Activated CD4-positive, alpha-beta T cell treated with anti-CD3 and anti-CD28 coated beads, Interleukin-2, Interleukin-6, amounts not matched to agents 100 ng/mL and 50 ng/mL, durations not matched to agents 16 hours and 8 hours (primary cell): ENCODE measurements around the gene ENTPD6.

Experiments
- DNase-seq: peaks from one replicate; pipeline ENCODE4 v3.0.0-alpha.2; 2020

The ENTPD6 gene

GRCh38 chr20:25245461-25245860 lies 49.9 kb downstream of the ENTPD6 start:
- DNase-seq, result no peak

DNA sequence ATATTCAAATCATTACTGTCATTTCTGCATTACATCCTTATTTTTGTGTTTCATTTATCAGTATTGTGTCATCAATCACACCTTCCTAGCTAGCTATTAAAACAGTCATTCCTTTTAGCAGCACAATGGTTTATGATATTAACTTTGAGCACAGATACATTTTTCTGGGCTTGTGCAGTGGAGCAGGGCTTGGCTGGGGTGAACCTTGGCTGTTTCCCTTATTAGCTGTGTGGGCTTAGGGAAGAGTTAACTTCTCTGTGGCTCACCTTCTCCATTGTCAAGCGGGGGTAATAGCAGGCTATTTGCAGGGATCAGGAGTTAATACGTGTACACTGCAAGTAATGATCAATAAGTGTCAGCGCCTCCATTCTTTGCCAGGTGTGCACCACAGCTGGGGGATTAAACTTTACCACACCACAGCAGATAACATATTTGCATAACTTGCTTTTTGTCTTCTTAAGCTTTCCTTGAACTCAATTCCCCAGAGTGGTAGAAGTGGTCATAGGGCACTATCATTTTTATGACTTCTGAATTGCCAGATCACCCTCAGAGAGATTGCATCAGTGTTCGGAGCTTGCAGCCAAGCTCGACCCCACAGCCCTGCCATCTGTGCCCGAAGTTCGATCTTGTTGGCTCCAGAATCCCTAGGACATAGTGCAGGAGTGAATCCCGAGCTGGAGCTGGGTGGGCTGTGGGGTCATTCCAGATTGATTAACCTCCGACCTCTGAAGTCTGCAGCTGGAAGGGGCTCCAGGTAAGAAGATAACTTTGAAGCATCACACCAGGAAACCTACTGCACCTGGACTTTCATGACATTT lies 50.9 kb downstream of the ENTPD6 start:
- no peak for DNase-seq

- DNase-seq, result peak; percentile 10
Observed at GRCh38 chr20:25247000-25247517, 51.5 kb downstream of the ENTPD6 start.

- no peak for DNase-seq
Observed at GRCh38 chr20:25247518-25247955, 52.0 kb downstream of the ENTPD6 start.

- DNase-seq, result peak; percentile 85
Observed at GRCh38 chr20:25247956-25248785, 52.7 kb downstream of the ENTPD6 start, which contains the start of gene PYGB. Gene PYGB (plus strand): TSS chr20:25248085. CDS start chr20:25248179, 94 bp downstream.

- no peak for DNase-seq
Observed at GRCh38 chr20:25248786-25249172, 53.3 kb downstream of the ENTPD6 start.

DNA sequence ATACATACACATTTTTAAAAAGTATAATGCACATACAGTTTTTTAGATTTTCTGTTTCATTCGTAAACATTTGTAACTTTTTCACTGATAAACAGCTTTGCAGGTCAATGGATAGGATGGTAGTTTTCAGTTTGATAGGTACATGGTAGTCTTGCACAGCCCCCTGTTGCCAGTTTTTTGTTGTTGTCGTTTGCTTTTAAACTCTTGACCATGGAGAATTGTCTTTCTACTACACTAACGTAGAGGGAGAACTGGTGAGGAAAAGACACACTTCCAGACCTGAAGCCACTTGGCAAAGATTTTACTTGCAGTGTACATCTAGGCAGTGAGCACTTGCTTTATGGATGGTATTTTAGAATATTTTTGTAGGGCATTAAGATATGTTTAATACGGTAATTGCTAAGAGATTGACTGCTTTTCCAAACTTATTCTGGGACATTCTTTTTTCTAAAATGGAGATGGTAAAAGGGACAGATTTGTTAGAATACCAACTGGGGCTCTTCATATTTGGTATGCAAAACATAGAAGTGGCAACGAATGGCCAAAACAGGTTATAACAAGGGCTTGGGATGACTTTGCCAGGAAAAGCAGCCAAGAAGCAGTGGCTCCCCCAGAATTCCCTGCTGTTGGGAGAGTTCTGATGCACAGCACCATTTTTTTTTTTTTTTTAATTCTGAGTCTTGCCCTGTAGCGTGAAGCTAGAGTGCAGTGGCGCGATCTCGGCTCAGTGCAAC lies 53.9 kb downstream of the ENTPD6 start:
- DNase-seq, result no peak

- DNase-seq, result no peak
Observed at GRCh38 chr20:25250508-25250907, 55.0 kb downstream of the ENTPD6 start.

DNA sequence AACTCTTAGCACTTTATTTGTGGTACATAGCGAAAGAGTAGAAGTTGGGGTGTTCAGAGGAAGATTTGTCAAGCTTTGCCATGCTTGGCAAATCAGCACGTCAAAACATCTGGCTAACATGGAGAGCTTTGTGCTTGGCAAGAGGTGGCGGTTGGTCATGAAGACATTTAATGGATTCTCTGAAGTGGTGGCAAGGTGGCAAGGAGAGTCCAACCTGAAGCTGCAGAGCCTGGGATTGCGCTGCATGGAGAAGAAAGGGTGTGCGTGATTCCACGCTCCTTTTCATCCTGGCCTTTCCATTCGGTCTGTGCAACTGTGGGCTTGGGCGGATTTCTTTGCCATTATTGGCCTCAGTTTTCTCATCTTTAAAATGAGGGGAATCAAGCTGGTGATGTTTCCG lies 55.5 kb downstream of the ENTPD6 start:
- no peak for DNase-seq

DNA sequence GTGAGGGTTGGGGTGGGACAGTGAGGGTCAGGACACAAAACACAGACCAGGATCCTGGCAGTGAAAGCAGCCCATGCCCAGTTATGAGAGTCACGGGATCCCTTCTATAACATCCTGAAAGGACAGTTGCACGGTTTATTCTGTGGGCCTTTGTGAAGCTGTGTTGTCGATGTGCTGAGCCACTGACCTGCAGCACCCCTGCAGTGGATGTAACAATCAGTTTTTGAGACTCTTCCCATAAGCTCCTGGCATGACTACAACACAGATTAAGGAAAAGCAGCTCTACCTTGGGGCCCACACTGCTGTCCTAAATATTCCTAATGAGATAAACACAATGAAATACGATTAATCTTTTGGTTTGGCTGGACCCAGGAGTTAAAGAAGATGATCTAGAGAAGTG lies 56.0 kb downstream of the ENTPD6 start:
- no peak for DNase-seq

- no peak for DNase-seq
Observed at GRCh38 chr20:25252230-25252651, 56.7 kb downstream of the ENTPD6 start.

GRCh38 chr20:25252686-25253421 lies 57.3 kb downstream of the ENTPD6 start:
- DNase-seq, result no peak

DNA sequence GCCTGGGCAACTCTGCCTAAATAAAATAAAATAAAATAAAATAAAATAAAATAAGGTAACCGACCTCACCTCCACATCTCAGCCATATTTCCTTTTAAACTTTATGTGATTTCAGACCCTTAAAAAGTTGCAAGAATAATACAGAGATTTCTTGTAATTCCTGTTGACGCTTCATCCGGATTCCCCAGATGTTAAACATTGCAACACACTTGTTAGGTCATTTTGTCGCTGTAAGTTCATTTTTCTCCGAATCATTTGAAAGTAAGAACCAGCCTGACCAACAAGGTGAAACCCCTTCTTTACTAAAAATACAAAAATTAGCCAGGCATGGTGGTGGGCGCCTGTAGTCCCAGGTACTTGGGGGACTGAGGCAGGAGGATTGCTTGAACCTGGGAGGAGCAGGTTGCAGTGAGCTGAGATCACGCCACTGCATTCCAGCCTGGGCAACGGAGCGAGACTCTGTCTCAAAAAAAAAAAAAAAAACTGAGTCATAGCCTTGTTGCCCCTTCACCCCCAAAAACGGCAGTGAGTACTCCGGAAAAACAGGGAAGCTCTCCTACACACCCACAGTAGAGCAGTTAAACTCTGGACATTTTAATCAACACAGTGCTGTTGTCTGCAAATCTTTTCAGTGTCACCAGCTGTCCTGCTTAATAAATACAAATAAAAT lies 58.2 kb downstream of the ENTPD6 start:
- no peak for DNase-seq

DNA sequence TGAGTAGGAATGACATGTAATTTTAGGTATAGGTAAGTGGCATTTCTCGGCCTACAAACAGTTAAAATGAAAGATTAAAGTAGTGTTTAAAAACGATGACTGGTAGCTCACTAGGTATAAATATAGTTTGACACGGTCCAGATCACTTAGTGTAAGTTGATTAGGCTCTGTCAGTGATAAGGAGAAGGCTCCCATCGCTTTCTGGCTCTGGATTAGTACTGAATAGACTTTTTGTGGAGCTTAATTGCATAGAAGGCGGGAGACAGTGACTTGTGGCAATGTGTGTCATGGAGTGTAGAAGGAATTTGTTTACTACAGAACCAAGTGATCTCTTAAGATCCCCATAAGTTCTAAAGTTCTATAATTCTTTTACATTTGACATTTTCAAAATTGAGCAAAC lies 59.1 kb downstream of the ENTPD6 start:
- DNase-seq, result no peak

DNA sequence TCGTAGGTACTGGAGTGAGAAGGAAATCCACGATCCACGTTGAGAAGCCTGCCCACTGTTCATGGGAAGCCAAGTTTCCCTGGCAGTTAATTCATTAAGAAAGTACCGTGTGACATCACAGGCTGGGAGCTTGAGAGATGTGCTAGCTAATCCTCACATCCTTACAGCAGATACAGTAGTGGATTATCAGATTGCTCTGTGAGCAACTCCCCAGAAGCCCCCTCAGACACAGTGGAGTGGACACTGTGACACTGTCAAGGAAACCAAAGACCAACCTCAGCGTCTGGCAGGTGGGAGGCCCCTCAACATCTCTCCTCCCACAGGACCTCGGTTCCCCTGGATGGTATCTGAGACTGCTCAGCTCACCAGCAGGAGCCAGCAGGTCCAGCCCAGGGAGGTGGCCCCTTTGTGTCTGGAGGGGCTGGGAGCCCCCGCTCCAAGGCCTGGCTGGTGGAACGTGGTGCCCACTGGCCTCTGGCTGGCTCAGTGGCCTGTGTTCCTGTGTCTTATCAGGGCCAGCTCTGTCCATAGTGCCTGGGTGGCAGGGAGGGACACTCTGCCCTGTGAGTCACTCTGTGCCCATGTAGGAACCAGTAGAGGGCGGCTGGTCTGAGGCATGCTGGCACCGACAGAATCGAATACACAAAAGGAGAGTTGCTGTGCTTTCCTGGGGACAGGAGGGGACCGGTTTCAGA lies 59.6 kb downstream of the ENTPD6 start:
- no peak for DNase-seq

- no peak for DNase-seq
Observed at GRCh38 chr20:25256226-25256859, 60.8 kb downstream of the ENTPD6 start.

GRCh38 chr20:25257130-25257529 lies 61.6 kb downstream of the ENTPD6 start:
- DNase-seq, result no peak

DNA sequence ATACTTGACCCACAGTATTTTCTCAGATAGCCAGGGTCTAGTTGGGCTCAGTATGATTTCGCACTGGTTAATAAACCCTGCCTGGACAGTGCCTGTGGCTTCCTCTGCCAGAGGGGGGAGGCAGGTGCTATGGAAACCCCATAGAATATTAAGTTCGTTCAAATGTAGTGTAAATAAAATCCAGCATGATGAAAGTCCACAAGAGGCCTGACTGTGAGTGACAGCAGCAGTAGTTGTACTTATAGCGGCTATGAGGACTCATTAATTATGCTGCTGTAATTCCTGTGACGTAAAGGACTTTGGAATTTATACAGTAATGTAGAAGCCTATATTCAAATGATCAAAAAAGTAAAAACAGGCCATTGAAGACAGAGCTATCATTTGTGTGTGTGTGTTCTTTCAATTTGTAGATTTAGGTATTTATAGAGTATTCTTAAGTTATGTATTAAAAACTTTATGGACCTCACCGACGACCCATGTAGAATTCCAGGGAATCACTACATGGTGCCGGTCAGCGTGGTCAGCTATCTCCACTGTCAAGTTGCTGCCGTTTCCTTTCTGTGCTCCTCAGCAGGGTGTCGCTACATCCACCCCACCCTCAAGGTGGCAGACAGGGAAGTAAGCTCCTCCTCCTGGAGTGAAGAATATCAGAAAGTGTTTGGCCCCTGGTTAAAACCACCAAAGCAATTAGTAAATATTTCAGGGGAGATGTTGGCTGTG lies 62.4 kb downstream of the ENTPD6 start:
- DNase-seq, result no peak

GRCh38 chr20:25258476-25258805 lies 62.9 kb downstream of the ENTPD6 start:
- no peak for DNase-seq

GRCh38 chr20:25258828-25259227 lies 63.3 kb downstream of the ENTPD6 start:
- no peak for DNase-seq
